Measurements from ENCODE around the gene ITGB1.

ITGB1 gene

GRCh38 chr10:32956365-32957197 lies 1.4 kb downstream of the ITGB1 start:
- Histone ChIP-seq H3K4me1 (ENCODE audit: control insufficient read depth, insufficient read depth, low read length, poor library complexity, severe bottlenecking) (peaks cover 27% of the 10 kb centered on the region), H3K4me3 (ENCODE audit: insufficient read depth, low read depth, low read length, poor library complexity, severe bottlenecking) (peak overlapping the region; percentile 93), H3K27me3 (replicated peaks; ENCODE audit: control insufficient read depth, insufficient read depth, low read length, poor library complexity, severe bottlenecking) (no peaks in the 10 kb centered on the region), H3K36me3 (ENCODE audit: control insufficient read depth, insufficient read depth, low read length) (no peaks in the 10 kb centered on the region), H3K9me3 (ENCODE audit: control insufficient read depth, low read length) (no peaks in the 10 kb centered on the region), H3K27ac (ENCODE audit: insufficient read depth, low read length, poor library complexity, severe bottlenecking) (peak overlapping the region; percentile 82)
- no peak for DNase-seq

- Histone ChIP-seq H3K27ac (ENCODE audit: insufficient read depth, low read length, poor library complexity, severe bottlenecking) (peak overlapping the region; percentile 82), H3K9me3 (ENCODE audit: control insufficient read depth, low read length) (no peaks in the 10 kb centered on the region), H3K4me1 (ENCODE audit: control insufficient read depth, insufficient read depth, low read length, poor library complexity, severe bottlenecking) (peaks cover 35% of the 10 kb centered on the region), H3K27me3 (replicated peaks; ENCODE audit: control insufficient read depth, insufficient read depth, low read length, poor library complexity, severe bottlenecking) (no peaks in the 10 kb centered on the region), H3K4me3 (ENCODE audit: insufficient read depth, low read depth, low read length, poor library complexity, severe bottlenecking) (peak overlapping the region; percentile 93), H3K36me3 (ENCODE audit: control insufficient read depth, insufficient read depth, low read length) (no peaks in the 10 kb centered on the region)
- DNase-seq: no peak
Measured at GRCh38 chr10:32955790-32956189, 2.2 kb downstream of the ITGB1 start.

- Histone ChIP-seq H3K27me3 (replicated peaks; ENCODE audit: control insufficient read depth, insufficient read depth, low read length, poor library complexity, severe bottlenecking) (no peaks in the 10 kb centered on the region), H3K4me3 (ENCODE audit: insufficient read depth, low read depth, low read length, poor library complexity, severe bottlenecking) (peak overlapping the region; percentile 93), H3K4me1 (ENCODE audit: control insufficient read depth, insufficient read depth, low read length, poor library complexity, severe bottlenecking) (peaks cover 40% of the 10 kb centered on the region), H3K9me3 (ENCODE audit: control insufficient read depth, low read length) (no peaks in the 10 kb centered on the region), H3K36me3 (ENCODE audit: control insufficient read depth, insufficient read depth, low read length) (no peaks in the 10 kb centered on the region), H3K27ac (ENCODE audit: insufficient read depth, low read length, poor library complexity, severe bottlenecking) (peak overlapping the region; percentile 82)
- no peak for DNase-seq
Measured at GRCh38 chr10:32955299-32955772, 2.7 kb downstream of the ITGB1 start.

GRCh38 chr10:32954545-32955298 lies 3.3 kb downstream of the ITGB1 start:
- no peaks in the 10 kb centered on the region for H3K27me3 ChIP-seq (replicated peaks; ENCODE audit: control insufficient read depth, insufficient read depth, low read length, poor library complexity, severe bottlenecking)
- H3K27ac ChIP-seq (ENCODE audit: insufficient read depth, low read length, poor library complexity, severe bottlenecking): peak overlapping the region; percentile 82
- H3K4me1 ChIP-seq (ENCODE audit: control insufficient read depth, insufficient read depth, low read length, poor library complexity, severe bottlenecking): peaks cover 43% of the 10 kb centered on the region
- no peaks in the 10 kb centered on the region for H3K9me3 ChIP-seq (ENCODE audit: control insufficient read depth, low read length)
- peak overlapping the region; percentile 93 for H3K4me3 ChIP-seq (ENCODE audit: insufficient read depth, low read depth, low read length, poor library complexity, severe bottlenecking)
- no peaks in the 10 kb centered on the region for H3K36me3 ChIP-seq (ENCODE audit: control insufficient read depth, insufficient read depth, low read length)
- no peak for DNase-seq

- no peaks in the 10 kb centered on the region for H3K36me3 ChIP-seq (ENCODE audit: control insufficient read depth, insufficient read depth, low read length)
- H3K9me3 ChIP-seq (ENCODE audit: control insufficient read depth, low read length): no peaks in the 10 kb centered on the region
- peak overlapping the region; percentile 93 for H3K4me3 ChIP-seq (ENCODE audit: insufficient read depth, low read depth, low read length, poor library complexity, severe bottlenecking)
- DNase-seq: no peak
- H3K4me1 ChIP-seq (ENCODE audit: control insufficient read depth, insufficient read depth, low read length, poor library complexity, severe bottlenecking): peaks cover 45% of the 10 kb centered on the region
- no peaks in the 10 kb centered on the region for H3K27me3 ChIP-seq (replicated peaks; ENCODE audit: control insufficient read depth, insufficient read depth, low read length, poor library complexity, severe bottlenecking)
- H3K27ac ChIP-seq (ENCODE audit: insufficient read depth, low read length, poor library complexity, severe bottlenecking): peak overlapping the region; percentile 82
Measured at GRCh38 chr10:32954080-32954479, 4.0 kb downstream of the ITGB1 start.

GRCh38 chr10:32953277-32953927 lies 4.6 kb downstream of the ITGB1 start:
- H3K27me3 ChIP-seq (replicated peaks; ENCODE audit: control insufficient read depth, insufficient read depth, low read length, poor library complexity, severe bottlenecking): no peaks in the 10 kb centered on the region
- peak overlapping the region; percentile 82 for H3K27ac ChIP-seq (ENCODE audit: insufficient read depth, low read length, poor library complexity, severe bottlenecking)
- peak overlapping the region; percentile 93 for H3K4me3 ChIP-seq (ENCODE audit: insufficient read depth, low read depth, low read length, poor library complexity, severe bottlenecking)
- no peak for DNase-seq
- H3K9me3 ChIP-seq (ENCODE audit: control insufficient read depth, low read length): no peaks in the 10 kb centered on the region
- H3K4me1 ChIP-seq (ENCODE audit: control insufficient read depth, insufficient read depth, low read length, poor library complexity, severe bottlenecking): peaks cover 46% of the 10 kb centered on the region
- H3K36me3 ChIP-seq (ENCODE audit: control insufficient read depth, insufficient read depth, low read length): no peaks in the 10 kb centered on the region

GRCh38 chr10:32952541-32953276 lies 5.3 kb downstream of the ITGB1 start:
- Histone ChIP-seq H3K27ac (ENCODE audit: insufficient read depth, low read length, poor library complexity, severe bottlenecking) (peak overlapping the region; percentile 82), H3K4me3 (ENCODE audit: insufficient read depth, low read depth, low read length, poor library complexity, severe bottlenecking) (no peak overlapping the region), H3K36me3 (ENCODE audit: control insufficient read depth, insufficient read depth, low read length) (no peaks in the 10 kb centered on the region), H3K9me3 (ENCODE audit: control insufficient read depth, low read length) (no peaks in the 10 kb centered on the region), H3K27me3 (replicated peaks; ENCODE audit: control insufficient read depth, insufficient read depth, low read length, poor library complexity, severe bottlenecking) (no peaks in the 10 kb centered on the region), H3K4me1 (ENCODE audit: control insufficient read depth, insufficient read depth, low read length, poor library complexity, severe bottlenecking) (peaks cover 53% of the 10 kb centered on the region)
- DNase-seq: no peak

- no peaks in the 10 kb centered on the region for H3K36me3 ChIP-seq (ENCODE audit: control insufficient read depth, insufficient read depth, low read length)
- H3K4me1 ChIP-seq (ENCODE audit: control insufficient read depth, insufficient read depth, low read length, poor library complexity, severe bottlenecking): peaks cover 59% of the 10 kb centered on the region
- no peaks in the 10 kb centered on the region for H3K27me3 ChIP-seq (replicated peaks; ENCODE audit: control insufficient read depth, insufficient read depth, low read length, poor library complexity, severe bottlenecking)
- H3K4me3 ChIP-seq (ENCODE audit: insufficient read depth, low read depth, low read length, poor library complexity, severe bottlenecking): no peak overlapping the region
- DNase-seq: no peak
- H3K27ac ChIP-seq (ENCODE audit: insufficient read depth, low read length, poor library complexity, severe bottlenecking): peak overlapping the region; percentile 51
- H3K9me3 ChIP-seq (ENCODE audit: control insufficient read depth, low read length): no peaks in the 10 kb centered on the region
Measured at GRCh38 chr10:32952094-32952493, 5.9 kb downstream of the ITGB1 start.

- Histone ChIP-seq H3K4me1 (ENCODE audit: control insufficient read depth, insufficient read depth, low read length, poor library complexity, severe bottlenecking) (peaks cover 65% of the 10 kb centered on the region), H3K27ac (ENCODE audit: insufficient read depth, low read length, poor library complexity, severe bottlenecking) (peak overlapping the region; percentile 51), H3K27me3 (replicated peaks; ENCODE audit: control insufficient read depth, insufficient read depth, low read length, poor library complexity, severe bottlenecking) (no peaks in the 10 kb centered on the region), H3K9me3 (ENCODE audit: control insufficient read depth, low read length) (no peaks in the 10 kb centered on the region), H3K4me3 (ENCODE audit: insufficient read depth, low read depth, low read length, poor library complexity, severe bottlenecking) (peak overlapping the region; percentile 11), H3K36me3 (ENCODE audit: control insufficient read depth, insufficient read depth, low read length) (no peaks in the 10 kb centered on the region)
- no peak for DNase-seq
Measured at GRCh38 chr10:32951111-32951510, 6.9 kb downstream of the ITGB1 start.
